Stimulated activated CD4-positive, alpha-beta T cell treated with anti-CD3 and anti-CD28 coated beads, Interleukin-4, amount 100 ng/mL, for 24 hours (primary cell): ENCODE results near the gene TNRC6B.
"Not testable (repeated sequence)": the region's sequence is repeated elsewhere in the genome, so short reads cannot be mapped to it uniquely, and the experiment has no call there.

ENCODE experiments used
- DNase-seq: peaks from one replicate; pipeline ENCODE4 v3.0.0-alpha.2; 2020

Gene TNRC6B

GRCh38 chr22:40182231-40182835 is 4.6 kb downstream of the TNRC6B start:
- no peak for DNase-seq

- no peak for DNase-seq
These were observed 5.4 kb downstream of the TNRC6B start for GRCh38 chr22:40183029-40183581.

- DNase-seq: not testable (repeated sequence)
These were observed 5.9 kb downstream of the TNRC6B start for GRCh38 chr22:40183603-40184002.

- no peak for DNase-seq
These were observed 9.7 kb downstream of the TNRC6B start for GRCh38 chr22:40187389-40187788.

- DNase-seq: no peak
These were observed 12.3 kb downstream of the TNRC6B start for GRCh38 chr22:40189997-40190396.

GRCh38 chr22:40190501-40190900 is 12.8 kb downstream of the TNRC6B start:
- DNase-seq: no peak

- DNase-seq: no peak
These were observed 16.0 kb downstream of the TNRC6B start for GRCh38 chr22:40193429-40194421.

- no peak for DNase-seq
These were observed 16.9 kb downstream of the TNRC6B start for GRCh38 chr22:40194656-40195055.

GRCh38 chr22:40196628-40197360 is 19.1 kb downstream of the TNRC6B start:
- DNase-seq: peak; percentile 72

- DNase-seq: not testable (repeated sequence)
These were observed 19.7 kb downstream of the TNRC6B start for GRCh38 chr22:40197421-40197820.

- DNase-seq: no peak
These were observed 21.0 kb downstream of the TNRC6B start for GRCh38 chr22:40198733-40199132.

GRCh38 chr22:40199223-40199622 is 21.5 kb downstream of the TNRC6B start:
- no peak for DNase-seq

- no peak for DNase-seq
These were observed 22.1 kb downstream of the TNRC6B start for GRCh38 chr22:40199852-40200251.

GRCh38 chr22:40200795-40201530 is 23.2 kb downstream of the TNRC6B start:
- peak; percentile 27 for DNase-seq

- no peak for DNase-seq
These were observed 24.7 kb downstream of the TNRC6B start for GRCh38 chr22:40202225-40202944.

GRCh38 chr22:40203572-40203971 is 25.8 kb downstream of the TNRC6B start:
- peak; percentile 23 for DNase-seq

- no peak for DNase-seq
These were observed 26.8 kb downstream of the TNRC6B start for GRCh38 chr22:40204321-40205116.

GRCh38 chr22:40206561-40206960 is 28.8 kb downstream of the TNRC6B start:
- DNase-seq: no peak

- DNase-seq: no peak
These were observed 33.1 kb downstream of the TNRC6B start for GRCh38 chr22:40210818-40211217.

GRCh38 chr22:40211476-40212054 is 33.8 kb downstream of the TNRC6B start:
- DNase-seq: no peak
